NCI-H524 treated with DMSO at 0.1 percent for 48 hours (cell line): ENCODE data around the gene VIPR2.
"Not testable (repeated sequence)": the region's sequence is repeated elsewhere in the genome, so short reads cannot be mapped to it uniquely, and the experiment has no call there.

Experiments used
- DNase-seq: peaks from one replicate; lab custom pipeline; 2025; lab: John Stamatoyannopoulos, UW

VIPR2 gene

DNA sequence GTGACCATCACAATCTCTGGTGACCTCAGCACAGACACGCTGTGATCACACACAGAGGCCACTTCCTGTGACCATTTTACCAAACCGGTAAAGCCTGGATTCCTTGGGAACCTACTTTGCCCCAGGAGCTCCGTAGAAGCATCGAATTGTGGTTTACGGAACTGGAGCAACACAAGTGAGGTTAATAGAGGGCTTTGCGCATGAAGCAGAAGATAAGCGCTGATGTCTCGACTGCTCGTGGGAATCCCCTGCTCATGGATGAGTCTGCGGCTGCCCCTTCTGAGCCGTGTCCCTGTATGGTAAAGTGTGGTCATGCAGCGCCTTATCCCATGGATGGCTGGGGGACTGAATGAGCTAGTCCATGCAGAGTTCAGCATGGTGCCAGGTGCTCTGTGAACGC lies 53.6 kb downstream of the VIPR2 start:
- no peak for DNase-seq

DNA sequence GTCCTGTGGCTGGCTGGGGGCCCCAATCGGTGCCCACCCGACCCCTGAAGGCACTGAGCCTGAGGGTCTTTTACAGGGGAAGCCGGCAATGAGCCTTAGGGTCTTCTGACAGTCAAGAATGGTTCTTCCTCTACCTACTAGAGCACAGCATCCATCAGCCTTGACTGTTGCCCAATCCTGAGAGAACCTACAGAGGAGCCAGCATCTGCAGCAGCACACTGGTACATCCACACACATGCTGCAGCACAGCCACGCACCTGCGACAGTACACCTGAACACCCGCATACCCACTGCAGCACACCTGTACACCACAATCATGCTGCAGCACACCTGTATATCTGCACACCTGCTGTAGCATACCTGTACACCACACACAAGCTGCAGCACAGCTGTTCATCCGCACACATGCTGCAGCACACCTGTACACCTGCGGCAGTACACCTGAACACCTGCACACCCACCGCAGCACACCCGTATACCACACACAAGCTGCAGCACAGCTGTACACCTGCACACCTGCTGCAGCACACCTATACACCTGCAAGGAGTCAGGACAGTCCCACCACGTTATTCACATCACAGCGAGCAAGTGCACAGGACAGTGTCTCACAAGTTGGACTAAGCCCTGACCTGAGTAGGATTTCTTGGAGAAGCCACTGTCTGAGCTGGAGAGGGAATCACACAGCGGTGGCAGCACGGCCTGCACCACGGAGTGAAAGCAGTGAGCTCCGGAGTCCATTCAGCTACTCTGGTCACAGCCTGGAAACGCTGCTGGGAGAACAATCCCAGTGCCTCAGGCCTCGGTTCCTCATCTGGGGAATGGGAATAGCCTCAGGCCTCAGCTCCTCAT lies 56.4 kb downstream of the VIPR2 start:
- DNase-seq: no peak

DNA sequence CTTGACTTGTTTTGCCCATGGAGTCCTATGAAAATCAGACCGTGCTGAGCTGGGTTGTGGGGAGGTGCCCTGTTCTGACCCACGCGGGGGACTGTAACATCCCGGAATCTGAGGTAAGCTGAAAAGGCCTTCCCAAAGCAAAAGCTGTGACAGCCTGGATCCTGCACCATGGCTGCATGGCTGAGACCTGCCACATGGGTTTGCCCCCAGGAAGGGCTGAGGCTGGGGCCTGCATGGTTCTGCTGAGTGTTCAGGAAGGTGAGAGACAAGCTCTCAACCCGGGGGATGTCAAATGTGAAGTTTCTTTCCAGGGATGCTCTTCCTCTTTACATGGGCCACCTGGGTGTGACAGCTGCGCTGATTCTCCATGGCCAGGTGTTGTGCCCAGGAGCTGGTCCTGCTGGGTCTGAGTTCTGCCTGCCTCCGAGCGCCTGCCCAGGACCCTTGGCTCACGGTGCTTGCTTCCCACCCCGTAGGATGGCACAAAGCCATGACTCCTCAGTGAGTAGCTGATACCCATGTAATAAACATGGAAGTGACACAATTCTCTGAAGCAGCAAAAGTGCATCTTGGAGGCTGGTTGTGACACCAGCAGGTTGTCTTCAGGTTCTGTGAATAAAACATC lies 58.3 kb downstream of the VIPR2 start:
- DNase-seq: no peak

DNA sequence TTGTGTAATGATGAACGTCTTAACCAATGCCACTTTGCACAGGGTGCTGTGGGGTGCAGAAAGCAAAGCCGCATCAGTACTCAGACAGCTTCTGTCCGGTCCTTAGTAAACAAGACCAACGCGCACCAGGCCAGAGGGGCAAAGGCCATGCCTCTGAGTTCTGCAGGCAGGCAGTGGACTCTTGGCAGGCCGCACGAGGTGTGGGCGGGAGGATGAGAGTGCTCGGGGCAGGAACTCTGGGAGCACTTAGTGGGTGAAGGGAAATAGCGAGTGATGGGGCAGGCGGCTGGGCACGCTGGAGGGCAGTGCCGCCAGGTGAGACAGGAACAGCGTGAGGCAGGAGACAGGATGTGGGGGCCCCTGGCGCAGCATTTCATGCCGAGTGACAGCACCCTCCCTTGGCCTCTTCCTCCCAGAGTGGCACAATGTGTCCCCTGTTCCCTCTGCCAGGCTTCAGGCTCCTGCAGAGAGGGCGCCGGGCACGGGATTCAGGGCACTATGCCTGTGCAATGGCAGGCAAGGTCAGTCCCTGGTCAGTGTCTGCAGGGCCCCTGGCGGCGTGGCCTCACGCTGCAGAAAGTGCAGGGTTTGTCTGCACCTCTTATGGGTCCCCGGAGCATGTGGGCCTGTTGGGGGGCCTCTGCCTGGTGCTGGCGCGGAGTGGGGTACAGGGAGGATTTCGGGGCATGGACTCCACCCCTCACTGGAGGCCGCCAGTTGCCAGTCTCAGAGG lies 60.4 kb downstream of the VIPR2 start:
- no peak for DNase-seq

DNA sequence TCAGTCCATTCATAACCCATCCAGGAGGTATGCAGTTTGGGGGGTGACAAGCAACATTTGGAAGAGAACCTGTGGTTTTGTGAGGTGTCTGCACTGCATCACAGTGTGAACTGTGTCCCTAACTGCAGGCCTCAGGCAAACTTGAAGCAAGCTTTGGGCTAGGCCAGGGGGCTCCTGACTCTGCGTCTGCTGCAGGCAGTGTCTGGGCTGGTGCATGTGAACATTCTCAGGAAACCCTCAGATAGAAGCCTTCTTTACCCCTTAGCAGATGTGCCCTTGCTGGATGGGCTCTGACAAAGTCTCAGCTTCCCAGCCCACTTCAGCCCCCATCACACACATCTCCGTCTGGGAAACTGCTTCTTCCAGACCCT lies 61.0 kb downstream of the VIPR2 start:
- DNase-seq: no peak

DNA sequence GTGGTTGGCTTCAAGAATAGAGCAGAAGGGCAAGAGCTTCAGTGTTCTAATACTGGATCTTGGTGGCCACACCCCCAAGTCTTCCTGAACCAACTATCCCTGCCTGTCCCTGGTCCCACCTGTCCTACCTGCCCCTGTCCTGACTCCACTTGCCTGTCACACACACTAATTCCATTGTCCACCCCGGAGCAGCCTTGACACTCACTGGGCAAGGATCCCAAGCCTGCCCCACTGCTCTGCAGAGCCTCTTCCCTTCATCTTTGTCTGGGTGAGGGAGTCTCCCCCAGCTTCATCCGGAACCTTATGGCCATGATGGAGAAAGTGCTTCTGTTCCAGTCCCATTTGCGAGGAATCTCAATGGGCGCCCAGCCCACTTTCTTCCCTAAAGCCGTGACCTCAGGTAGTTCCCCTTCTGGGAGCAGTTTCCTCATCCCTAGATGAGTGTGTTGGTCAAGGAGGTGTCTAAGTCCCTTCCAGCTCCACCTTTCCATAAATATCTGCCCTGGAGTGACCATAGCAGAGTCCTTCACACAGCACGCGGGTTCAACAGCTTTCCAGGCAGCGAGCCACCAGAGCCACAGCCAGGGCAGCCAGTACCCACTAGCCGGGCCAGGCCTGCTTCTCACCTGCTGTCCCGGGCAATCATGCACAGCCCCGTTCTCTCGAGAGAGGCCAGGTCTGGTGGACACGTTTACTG lies 61.5 kb downstream of the VIPR2 start:
- DNase-seq: no peak

DNA sequence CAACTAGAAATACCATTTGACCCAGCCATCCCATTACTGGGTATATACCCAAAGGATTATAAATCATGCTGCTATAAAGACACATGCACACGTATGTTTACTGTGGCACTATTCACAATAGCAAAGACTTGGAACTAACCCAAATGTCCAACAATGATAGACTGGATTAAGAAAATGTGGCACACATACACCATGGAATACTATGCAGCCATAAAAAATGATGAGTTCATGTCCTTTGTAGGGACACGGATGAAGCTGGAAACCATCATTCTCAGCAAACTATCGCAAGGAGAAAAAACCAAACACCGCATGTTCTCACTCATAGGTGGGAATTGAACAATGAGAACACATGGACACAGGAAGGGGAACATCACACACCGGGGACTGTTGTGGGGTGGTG lies 62.6 kb downstream of the VIPR2 start:
- DNase-seq: not testable (repeated sequence)

DNA sequence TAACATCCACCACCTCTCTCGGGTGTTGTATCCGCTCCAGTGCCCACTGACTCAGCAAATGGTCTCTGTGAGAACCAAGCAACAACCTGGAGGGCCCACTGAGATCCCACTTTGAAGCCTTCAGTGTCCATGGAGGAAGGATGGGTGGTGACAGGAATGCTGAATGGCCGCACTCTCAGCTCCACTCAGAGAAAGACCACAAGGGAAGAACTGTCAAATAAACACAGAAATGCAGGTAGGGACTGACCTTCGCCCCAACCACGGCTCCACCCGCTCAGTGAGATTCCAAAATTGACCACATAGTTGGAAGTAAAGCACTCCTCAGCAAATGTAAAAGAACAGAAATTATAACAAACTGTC lies 65.8 kb downstream of the VIPR2 start:
- DNase-seq: no peak

DNA sequence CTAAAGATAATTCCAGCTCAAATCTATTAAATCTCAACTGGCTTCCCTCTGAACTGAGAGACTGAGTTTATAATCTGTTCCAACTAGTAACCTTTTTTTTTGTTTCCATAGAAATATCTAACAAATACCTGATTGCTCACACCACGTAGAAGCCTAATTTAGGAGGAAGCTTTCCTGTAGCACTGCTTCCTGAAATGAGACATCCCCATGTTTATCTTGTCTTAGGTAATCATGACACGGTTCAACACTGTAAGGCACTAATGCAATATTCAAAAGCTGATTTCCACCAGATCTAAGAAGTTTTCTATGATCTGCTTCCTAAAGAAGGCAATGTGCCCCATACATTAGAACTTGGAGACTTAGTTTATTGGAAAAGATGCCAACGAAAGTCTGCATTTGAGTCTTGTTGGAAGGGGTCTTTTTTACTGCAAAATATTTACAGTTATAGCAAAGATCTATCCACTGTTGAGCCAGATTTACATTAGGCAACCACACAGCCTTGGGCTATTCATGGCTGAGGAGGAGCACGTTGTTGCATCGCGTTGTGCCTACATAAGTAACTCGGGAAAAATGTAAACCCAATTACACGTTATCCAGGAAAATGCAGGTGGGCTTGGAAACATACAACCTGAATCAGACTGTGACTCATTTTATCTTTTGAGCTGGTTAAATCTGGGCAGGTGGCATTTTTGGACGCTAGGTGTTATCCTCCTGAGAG lies 66.3 kb downstream of the VIPR2 start:
- no peak for DNase-seq

DNA sequence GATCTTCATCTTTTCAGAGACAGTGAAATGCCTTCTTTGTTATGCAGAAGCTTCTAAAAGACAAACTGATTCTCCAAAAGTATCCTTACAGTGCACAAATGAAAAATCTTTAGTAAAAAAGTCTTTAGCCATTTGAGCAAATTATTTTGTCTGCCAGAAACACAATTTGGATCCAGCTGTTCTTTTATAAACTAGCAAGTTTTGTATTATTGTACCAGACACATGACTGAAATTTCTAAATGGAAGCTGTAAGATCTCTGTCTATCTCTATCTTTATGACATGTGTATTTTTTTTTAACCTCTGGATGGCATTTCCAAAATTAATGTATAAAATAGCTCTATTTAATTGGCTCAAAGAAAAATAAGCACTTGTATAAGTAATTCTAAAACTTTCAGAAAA lies 68.3 kb downstream of the VIPR2 start:
- DNase-seq: no peak

DNA sequence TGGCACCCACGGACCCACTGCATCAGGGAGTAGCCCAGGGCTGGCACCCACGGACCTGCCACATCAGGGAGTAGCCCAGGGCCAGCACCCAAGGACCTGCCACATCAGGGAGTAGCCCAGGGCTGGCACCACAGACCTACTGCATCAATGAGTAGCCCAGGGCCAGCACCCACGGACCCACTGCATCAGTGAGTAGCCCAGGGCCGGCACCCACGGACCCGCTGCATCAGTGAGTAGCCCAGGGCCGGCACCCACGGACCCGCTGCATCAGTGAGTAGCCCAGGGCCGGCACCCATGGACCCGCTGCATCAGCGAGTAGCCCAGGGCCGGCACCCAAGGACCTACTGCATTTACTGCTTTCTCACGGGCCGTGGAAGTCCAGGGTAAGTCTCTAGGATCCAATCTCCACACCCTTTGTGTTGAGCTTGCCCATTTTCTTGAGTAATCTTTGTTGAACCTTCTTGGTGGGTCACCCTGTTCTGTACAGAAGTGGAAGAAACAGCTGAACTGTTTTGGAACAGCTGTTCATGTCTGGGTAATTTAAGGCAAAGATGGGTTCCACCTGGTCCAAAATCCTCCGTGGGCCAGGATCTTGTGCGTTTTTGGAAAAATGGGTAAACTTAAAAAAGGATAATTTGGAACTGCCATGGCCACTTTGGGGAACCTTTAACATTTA lies 69.0 kb downstream of the VIPR2 start:
- no peak for DNase-seq

DNA sequence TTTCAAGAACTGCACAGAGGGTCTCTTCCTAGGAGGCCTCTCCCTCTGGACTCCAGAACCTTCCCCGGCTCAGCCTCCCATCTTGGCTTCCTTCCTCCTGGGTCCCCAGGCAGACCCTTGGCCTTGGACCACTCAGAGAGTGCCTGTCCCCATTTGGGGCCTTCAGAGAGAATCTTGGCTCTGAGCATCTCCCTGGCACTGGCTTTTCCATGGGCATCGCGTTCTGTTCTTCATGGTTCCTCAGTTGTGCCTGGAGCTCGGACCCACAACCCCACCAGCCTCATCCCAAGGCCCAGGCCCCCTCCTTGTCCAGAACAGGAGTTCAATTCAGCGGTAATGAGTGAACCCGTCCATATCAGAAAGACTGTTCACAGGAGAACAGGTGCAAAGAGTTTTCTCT lies 73.4 kb downstream of the VIPR2 start:
- DNase-seq: no peak

DNA sequence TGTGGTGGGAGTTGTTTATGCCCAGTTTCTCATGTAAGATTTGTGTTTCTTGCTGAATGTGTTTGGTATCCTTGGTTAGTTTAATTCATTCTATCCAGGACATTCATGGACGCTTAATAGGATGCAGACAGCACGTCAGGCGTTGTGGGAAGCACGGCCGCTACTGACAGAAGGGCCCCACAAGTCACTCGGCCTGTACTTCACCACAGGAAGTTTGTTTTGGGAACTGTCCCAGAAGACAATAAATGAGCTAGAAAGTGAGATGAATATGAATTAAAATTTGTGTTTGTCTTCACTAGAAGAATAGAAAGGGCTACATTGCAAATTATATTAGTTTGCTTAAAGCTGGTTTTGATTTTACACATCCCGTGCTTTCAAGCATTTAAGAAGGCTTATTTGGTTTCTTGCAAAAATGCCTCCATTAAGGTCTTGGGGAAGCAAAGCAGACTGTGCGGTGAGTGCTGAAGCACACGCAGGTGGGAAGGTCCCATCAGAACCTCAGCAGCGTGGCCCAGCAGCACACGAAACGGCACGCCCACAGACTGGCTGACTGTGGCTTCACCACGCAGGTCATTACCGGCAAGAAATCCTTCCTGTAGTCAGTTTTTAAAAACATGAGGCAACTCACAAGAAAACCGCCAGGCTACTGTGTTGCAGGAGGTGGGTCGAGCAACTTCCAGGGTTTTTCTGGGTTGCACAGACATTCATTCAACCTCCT lies 74.1 kb downstream of the VIPR2 start:
- no peak for DNase-seq

DNA sequence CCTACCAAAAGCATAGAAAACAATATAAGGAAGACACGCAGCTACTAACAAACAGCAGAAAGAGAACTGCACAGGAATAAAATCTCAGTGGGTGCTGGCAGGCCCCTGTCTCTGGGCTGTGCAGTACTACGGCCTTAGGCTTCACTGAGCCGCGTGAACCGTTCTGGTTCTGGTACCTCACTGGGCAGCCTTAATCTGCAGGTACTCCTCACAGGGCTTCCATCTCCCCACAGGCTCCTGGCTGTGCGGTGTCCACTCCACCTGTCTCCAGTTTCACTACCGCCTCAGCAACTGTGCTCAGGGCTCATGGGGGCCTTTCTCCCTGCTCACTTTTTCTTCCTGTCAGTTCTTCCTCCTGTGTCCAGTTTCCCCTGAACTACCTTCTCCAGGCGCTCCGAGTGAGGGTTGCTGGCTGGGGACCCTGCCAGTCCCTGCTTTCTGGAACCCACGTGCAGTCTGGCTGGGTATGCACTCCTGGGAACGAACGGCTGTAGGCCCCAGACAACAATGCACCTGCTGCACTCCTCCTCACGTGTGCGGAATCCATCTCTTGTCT lies 75.7 kb downstream of the VIPR2 start:
- no peak for DNase-seq

DNA sequence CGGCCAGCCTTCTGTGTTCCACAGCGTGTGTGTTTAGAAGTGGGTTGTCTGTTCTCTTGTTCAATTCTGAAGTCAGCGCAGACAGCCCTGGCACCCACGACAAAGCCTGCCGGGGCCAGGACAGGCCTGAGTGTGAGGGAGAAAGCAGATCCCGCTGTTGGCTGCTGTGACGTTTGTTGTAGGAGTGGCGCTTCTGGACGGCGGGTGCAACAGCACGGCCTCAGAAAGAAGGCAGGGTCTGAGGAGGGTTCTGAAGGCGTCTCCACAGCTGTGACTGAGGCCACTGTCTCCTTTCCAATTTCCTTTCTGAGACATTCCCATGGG lies 76.2 kb downstream of the VIPR2 start:
- DNase-seq: no peak

DNA sequence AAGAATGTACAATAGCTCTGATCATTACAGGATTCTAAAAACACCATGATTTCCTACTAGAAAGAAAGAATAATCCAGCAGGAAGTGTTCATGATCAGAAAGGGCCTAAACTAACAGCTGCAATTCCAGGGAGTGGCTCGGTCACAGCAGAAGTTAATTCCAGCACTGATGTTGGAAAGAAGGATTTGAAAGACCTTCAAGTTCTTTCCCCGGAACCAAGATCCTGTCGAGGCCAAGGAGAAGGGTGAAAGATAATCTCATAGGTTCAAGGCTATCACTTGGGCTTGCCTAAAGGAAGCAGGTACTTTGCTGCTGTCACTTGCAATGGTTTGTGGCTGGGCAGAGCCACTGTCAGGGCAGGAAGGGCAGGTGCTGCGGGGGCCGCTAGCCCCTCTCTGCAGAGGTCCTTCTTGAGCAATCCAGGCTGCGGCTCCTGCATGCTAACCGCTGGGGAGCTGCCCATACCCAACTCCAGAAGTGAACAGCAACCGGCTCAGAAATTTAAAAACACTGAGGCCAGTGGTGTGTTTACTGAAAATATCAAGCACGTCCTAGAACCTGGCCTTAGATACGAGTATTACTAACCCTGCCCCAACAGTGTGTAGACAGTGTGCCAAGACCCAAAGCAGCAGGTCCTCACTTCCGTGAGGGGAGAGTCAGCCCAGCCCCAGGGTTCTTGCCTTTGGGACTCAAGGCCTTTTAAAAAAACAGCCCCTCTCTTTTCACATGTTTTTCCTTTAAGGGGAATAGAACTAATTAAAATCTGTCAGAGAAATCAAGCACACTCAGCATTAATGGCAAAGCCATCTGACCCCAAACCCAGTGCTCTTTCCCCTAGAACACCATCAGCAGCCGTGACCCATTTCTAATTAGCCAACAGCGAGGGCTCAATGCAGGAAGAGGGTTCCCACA lies 76.8 kb downstream of the VIPR2 start:
- DNase-seq: no peak

DNA sequence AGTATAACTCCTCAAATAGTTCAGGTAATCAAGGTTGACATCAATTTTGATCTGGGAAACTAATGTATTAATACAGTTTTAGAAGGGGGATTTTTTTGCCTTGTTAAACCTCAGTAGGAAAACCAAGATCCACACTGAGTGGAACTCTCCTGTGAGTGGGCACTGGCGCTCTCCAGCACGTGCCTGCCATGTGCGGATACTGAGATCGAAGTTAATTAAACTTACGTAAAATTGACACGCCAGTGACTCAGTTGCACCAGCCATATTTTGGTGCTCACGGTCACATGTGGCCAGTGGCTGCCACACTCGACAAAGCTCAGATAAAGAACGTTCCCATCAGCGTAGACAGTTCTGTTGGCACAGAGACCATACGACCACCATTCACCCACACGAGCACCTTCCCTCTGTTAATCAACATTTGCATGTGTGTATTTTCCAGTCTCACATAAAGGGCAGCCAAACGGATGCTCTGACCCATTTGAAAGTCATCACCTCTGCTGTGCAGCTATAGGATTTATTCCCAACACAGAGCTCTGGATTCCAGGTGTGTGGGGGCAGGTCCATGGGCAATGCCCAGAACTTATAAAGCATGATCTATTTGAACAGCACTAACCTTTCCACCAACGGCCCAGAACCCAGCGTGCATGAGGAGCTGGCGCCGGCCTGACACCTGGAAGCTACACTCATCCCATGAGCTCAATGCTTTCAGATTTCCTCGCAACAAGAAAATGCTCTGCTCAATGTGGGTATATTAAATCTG lies 77.7 kb downstream of the VIPR2 start:
- DNase-seq: no peak

DNA sequence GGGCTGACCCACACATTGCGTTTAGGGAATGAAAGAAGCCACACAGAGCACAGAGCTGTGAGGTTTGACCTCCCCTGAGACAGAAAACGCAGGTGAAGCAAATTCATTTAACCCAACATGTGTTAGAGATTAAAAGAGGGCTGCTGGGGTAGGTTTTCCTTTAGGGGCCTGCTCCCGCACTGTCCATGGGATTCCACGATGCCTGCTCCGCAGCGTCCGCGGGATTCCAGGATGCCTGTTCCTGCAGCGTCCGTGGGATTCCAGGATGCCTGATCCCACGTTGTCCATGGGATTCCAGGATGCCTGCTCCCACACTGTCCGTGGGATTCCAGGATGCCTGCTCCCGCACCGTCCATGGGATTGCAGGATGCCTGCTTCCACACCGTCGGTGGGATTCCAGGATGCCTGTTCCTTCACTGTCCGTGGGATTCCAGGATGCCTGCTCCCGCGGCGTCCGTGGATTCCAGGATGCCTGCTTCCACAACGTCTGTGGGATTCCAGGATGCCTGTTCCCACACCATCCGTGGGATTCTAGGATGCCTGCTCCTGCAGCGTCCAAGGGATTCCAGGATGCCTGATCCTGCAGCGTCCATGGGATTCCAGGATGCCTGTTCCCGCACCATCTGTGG lies 78.7 kb downstream of the VIPR2 start:
- DNase-seq: no peak
